Heart right ventricle (tissue), 16 donors: ENCODE measurements around the gene AUTS2. TPM values are rescaled to one million over a fixed set of nuclear protein-coding genes. Genes with fewer than 3 reads are reported as not detected.

Experiments
- ATAC-seq, 8 donors: fragments of 200-7000 bp; cut with Tn5 transposase; one replicate each; pipeline ENCODE4 v1.9.1; 2020; ENCODE audit warnings: mild to moderate bottlenecking in 8 of 8, moderate library complexity in 8 of 8, moderate number of reproducible peaks in 1 of 8
- DNase-seq, 2 donors: peaks; one replicate each; pipeline ENCODE4 v3.0.0-alpha.2; 2020
- H3K27ac ChIP-seq, 10 donors: fragments of 200-600 bp; sonication (generic) in 2 of 10; one replicate each; pipeline versions ENCODE4 v1.5.0 to v1.8.0; 2020 to 2022; ENCODE audit warnings: mild to moderate bottlenecking in 3 of 10
- H3K27me3 ChIP-seq, 7 donors: fragments of 200-600 bp; one replicate each; pipeline ENCODE4 v1.8.0; 2021 to 2022; ENCODE audit warnings: mild to moderate bottlenecking in 2 of 7
- H3K36me3 ChIP-seq, 9 donors: fragments of 200-600 bp; sonication (generic) in 1 of 9; one replicate each; pipeline versions ENCODE4 v1.5.0 to v1.8.0; 2020 to 2022; ENCODE audit warnings: mild to moderate bottlenecking in 2 of 9
- H3K4me1 ChIP-seq, 9 donors: fragments of 200-600 bp; sonication (generic) in 1 of 9; one replicate each; pipeline versions ENCODE4 v1.5.0 to v1.8.0; 2020 to 2022; ENCODE audit warnings: mild to moderate bottlenecking in 4 of 9
- H3K4me3 ChIP-seq, 10 donors: fragments of 200-600 bp; sonication (generic) in 2 of 10; one replicate each; pipeline versions ENCODE4 v1.5.0 to v1.8.0; 2020 to 2022; ENCODE audit warnings: mild to moderate bottlenecking in 7 of 10, moderate library complexity in 2 of 10
- H3K9me3 ChIP-seq, 11 donors: fragments of 200-600 bp in 10 of 11; sonication (generic) in 2 of 11; one replicate each; pipeline versions ENCODE4 v1.5.0 to v1.8.0; 2013 to 2022; ENCODE audit warnings: mild to moderate bottlenecking in 2 of 11, control low read depth in 1 of 11, moderate library complexity in 1 of 11
- WGBS, 2 donors: extraction: QIAGEN DNeasy Blood & Tissue Kit; methylation state at CpG; one replicate each; pipeline ENCODE4 v1.1.7; 2013; ENCODE audit warnings: inconsistent platforms in 1 of 2; 5-methylcytosine and 5-hydroxymethylcytosine counted together
- intact Hi-C, 10 donors: fragments of 100-400 bp; cut with DNase I; formaldehyde crosslinking; loops; one replicate each; pipeline versions ENCODE4 v1.11.1 to v1.14.2; 2022
- polyA plus RNA-seq, 2 donors: library from polyadenylated mRNA; stranded (reverse); fragments of 200-250 nt; gene quantifications; one replicate each; pipeline ENCODE4 v1.2.3, GENCODE V29; 2013
- total RNA-seq, 10 donors: library from RNA; stranded (reverse); fragmentation: NEBNext Ultra II Directional in 3 of 10; extraction: Animal tissue kit (Norgen Biotek cat#: 25700) in 3 of 10; gene quantifications; one replicate each; pipeline versions ENCODE4 v1.2.1 to v1.2.4, GENCODE V29; 2021 to 2023
- TF ChIP-seq, protein P1 (sequence below), 9 donors: fragments of 200-600 bp; sonication (generic) in 2 of 9; IDR thresholded peaks; one replicate each; pipeline versions ENCODE4 v1.5.0 to v1.8.0; 2021 to 2022; ENCODE audit warnings: antibody characterized with exemption in 9 of 9, mild to moderate bottlenecking in 5 of 9, moderate library complexity in 1 of 9
- donor health status: Arrhythmogenic right ventricular cardiomyopathy.
- donor health status: ischemic (EF 13 %, LVEDD 7.1; RV severe dilation, severe dysfunction).
- donor health status: healthy with polysubstance abuse.
- donor health status: DM: no; HTN: yes; CAD: no.
- donor health status: DM: no; HTN: no; CAD: no.
- donor health status: ischemic (EF 25% LVEDD 6.9; RV normal size, moderate dysfunction).
- donor health status: ischemic (EF 25% LVEDD 5.7; RV mildly dilated, moderate dysfunction).
- donor health status: healthy.
- donor health status: DM: yes; HTN: yes; CAD: no.
- donor health status: Ischemic cardiomyopathy.
- donor health status: ischemic (EF 35%, LVEDD 5.7; RV mildly dilated, moderate dysfunction).
- donor health status: nonischemic (EF 11% LVEDD 7.7; RV severe dilation, severe dysfunction).
- donor health status: DM: yes; HTN: yes; CAD: no.
- donor health status: PGD.
- donor health status: ischemic (EF 29% LVEDD 5.4; RV normal size, mild dysfunction).
- donor health status: nonischemic (EF 23%, LVEDD 6.1; RV moderate dilation, normal function).

Gene AUTS2
- total and polyA plus RNA-seq, 12 donors: 1.6 to 11.2 (median 7.3) TPM

DNA sequence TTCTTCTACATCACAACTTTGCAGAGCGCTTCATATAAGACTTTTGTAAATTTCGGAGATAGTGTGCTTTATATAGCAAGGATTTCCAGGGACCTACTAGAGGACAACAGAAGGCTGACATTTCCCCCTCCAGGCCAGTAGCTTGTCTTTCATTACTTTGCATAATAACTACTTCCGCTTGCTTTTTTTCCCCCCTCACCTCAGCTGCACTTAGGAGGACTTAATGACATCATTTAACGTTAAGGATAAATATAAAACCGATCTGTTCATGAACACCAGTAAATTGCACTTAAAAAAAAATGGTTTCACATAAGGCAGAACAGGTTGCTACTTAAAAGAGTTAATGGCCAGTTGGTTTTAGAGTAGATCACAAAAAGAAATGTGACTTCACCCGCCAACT, 172.3 kb downstream of the AUTS2 start:
- intact Hi-C loops: no loop called here
- H3K4me3 ChIP-seq: no peak overlapping the region
- H3K9me3 ChIP-seq: no peaks in the 10 kb centered on the region
- H3K4me1 ChIP-seq: peaks cover 7 to 28% (median 18%) of the 10 kb centered on the region in 9 donors
- H3K27ac ChIP-seq: no peak overlapping the region
- DNase-seq (no peak), ATAC-seq (no peak)
- H3K27me3 ChIP-seq: no peaks in the 10 kb centered on the region
- 80 to 90% methylated on average over 6 of the region's 6 CpGs for WGBS, 2 donors
- no peaks in the 10 kb centered on the region for H3K36me3 ChIP-seq
- TF ChIP-seq, protein P1, sequence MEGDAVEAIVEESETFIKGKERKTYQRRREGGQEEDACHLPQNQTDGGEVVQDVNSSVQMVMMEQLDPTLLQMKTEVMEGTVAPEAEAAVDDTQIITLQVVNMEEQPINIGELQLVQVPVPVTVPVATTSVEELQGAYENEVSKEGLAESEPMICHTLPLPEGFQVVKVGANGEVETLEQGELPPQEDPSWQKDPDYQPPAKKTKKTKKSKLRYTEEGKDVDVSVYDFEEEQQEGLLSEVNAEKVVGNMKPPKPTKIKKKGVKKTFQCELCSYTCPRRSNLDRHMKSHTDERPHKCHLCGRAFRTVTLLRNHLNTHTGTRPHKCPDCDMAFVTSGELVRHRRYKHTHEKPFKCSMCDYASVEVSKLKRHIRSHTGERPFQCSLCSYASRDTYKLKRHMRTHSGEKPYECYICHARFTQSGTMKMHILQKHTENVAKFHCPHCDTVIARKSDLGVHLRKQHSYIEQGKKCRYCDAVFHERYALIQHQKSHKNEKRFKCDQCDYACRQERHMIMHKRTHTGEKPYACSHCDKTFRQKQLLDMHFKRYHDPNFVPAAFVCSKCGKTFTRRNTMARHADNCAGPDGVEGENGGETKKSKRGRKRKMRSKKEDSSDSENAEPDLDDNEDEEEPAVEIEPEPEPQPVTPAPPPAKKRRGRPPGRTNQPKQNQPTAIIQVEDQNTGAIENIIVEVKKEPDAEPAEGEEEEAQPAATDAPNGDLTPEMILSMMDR (IDR thresholded peaks at IDR 0.05): no peak

DNA sequence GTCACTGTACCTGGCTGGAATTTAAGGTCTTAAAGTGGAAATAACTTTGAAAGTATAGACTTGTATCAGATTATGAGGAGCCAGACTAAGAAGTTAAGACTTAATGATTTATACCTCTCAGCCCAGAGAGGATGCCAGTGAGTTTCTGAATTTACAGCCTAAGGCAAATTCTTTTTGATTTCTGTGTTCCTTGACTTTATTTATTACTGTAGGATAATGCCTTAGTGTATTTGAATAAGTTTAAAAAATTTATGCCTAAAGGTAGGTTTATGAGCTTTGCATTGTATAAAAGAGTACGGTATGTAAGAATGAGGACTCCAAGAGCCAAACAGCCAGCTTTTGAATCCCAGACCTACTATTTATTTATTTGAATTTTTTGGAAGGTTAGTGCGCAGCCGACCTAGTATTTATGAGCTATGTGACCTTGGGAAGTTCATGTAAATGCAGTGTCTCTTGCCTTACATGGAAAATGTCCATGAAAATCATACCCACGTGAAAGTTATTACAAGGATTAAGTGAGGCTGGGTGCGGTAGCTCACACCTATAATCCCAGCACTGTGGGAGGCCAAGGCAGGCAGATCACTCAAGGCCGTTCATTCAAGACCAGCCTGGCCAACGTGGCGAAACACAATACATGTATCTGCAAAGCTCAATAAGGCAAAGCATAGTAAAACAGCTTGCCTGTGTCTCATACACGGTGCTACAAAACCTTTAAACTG, 174.6 kb downstream of the AUTS2 start:
- DNase-seq (no peak), ATAC-seq (no peak)
- TF ChIP-seq, protein P1 (IDR thresholded peaks at IDR 0.05): no peak
- Histone ChIP-seq H3K9me3 (no peaks in the 10 kb centered on the region), H3K27ac (no peak overlapping the region), H3K4me1 (peaks cover 7 to 34% (median 21%) of the 10 kb centered on the region in 9 donors), H3K36me3 (no peaks in the 10 kb centered on the region), H3K27me3 (no peaks in the 10 kb centered on the region), H3K4me3 (no peak overlapping the region)
- intact Hi-C loops: no loop called here
- 92 to 93% methylated on average over 9 of the region's 9 CpGs for WGBS, 2 donors

DNA sequence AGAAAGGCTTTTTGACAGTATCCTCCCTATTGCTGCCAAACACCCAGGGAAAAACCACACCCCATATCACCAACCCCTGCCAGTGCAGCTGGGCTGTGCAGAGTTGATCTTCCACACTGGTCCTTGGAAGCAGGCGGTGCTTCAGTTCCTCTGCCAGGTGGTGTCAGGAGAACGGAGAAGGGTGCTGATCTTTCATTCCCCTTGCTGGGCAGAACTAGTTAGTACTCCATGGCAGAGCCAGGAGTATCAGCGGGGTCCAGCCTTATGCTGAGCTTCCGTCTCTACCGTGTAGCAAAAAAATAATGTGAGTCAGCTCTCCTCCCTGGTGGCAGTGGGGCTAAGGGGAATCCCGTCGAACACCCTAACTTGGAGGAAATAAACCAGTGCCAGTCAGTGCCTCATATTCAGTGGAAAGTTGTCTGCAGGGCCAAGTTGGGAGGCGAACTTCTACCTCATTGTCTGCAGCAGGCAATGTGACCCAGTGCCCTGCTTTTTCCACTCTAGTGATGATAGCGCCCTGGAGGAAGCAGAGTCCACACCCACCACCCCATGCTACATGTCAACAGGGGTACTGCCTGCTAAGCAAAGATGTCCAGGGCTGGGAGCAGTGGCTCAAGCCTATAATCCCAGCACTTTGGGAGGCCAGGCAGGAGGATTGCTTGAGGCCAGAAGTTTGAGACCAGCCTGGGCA, 175.4 kb downstream of the AUTS2 start:
- Histone ChIP-seq H3K36me3 (no peaks in the 10 kb centered on the region), H3K4me3 (no peak overlapping the region), H3K9me3 (no peaks in the 10 kb centered on the region), H3K4me1 (peaks cover 6 to 30% (median 19%) of the 10 kb centered on the region in 9 donors), H3K27ac (no peak overlapping the region), H3K27me3 (no peaks in the 10 kb centered on the region)
- 87 to 91% methylated on average over 9 of the region's 9 CpGs for WGBS, 2 donors
- TF ChIP-seq, protein P1 (IDR thresholded peaks at IDR 0.05): no peak
- intact Hi-C loops: no loop called here
- DNase-seq (no peak), ATAC-seq (peak in 1 of 8 donors; percentile 9)

DNA sequence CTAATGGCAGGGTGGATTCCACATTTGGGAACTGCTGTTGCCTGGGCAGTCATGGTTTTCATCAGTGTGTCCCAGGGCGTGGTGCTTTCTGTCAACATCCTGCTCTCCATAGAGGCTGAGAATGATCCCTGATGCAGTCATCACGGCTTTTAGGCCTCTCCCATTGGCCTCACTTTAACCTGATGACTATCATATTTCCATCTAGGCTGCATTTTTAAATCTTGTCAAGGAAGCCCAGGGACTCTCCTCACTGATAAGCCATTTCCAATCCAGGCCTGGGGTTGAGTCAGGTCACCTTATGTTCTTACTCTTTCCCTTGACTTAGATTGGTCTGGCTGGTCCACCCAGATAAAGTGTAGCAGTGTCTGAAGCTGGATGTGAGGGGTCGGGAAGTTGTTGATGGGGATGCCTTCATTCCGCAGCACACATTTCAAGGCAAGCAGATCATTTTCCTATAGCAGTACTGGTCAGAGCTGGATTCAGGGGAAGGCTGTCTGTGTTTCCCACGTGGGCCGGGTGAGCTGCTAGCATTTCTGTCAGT, 177.0 kb downstream of the AUTS2 start:
- peak overlapping the region in 7 of 10 donors; percentile 23 to 61 (median 27) for H3K27ac ChIP-seq
- no peaks in the 10 kb centered on the region for H3K36me3 ChIP-seq
- 54 to 57% methylated on average over 6 of the region's 6 CpGs for WGBS, 2 donors
- no peak overlapping the region for H3K4me3 ChIP-seq
- TF ChIP-seq, protein P1 (IDR thresholded peaks at IDR 0.05): no peak
- H3K9me3 ChIP-seq: no peaks in the 10 kb centered on the region
- H3K4me1 ChIP-seq: peaks cover 0 to 20% (median 10%) of the 10 kb centered on the region in 9 donors
- intact Hi-C loops: no loop called here
- DNase-seq (peak in 1 of 2 donors; percentile 51), ATAC-seq (peak; percentile 79 to 95 (median 93))
- no peaks in the 10 kb centered on the region for H3K27me3 ChIP-seq
